Thyroid gland (tissue), 4 donors: ENCODE measurements around the gene KMT2D. TPM values are rescaled to one million over a fixed set of nuclear protein-coding genes. Genes with fewer than 3 reads are reported as not detected.

Experiments
- DNase-seq, 2 donors: peaks; one replicate each; pipeline ENCODE4 v3.0.0-alpha.2; 2019
- H3K27ac ChIP-seq, 3 donors: fragments of 200-600 bp; sonication (generic); 1 replicate in 2 of 3; 2 replicates in 1 of 3; pipeline ENCODE4 v1.5.1; 2016 to 2019; ENCODE audit warnings: mild to moderate bottlenecking in 1 of 3, moderate library complexity in 1 of 3
- H3K27me3 ChIP-seq: fragments of 200-600 bp; sonication (generic); one replicate; pipeline ENCODE4 v1.5.1; 2019
- H3K36me3 ChIP-seq, 2 donors: fragments of 200-600 bp; sonication (generic); one replicate each; pipeline ENCODE4 v1.5.1; 2016 to 2019
- H3K4me1 ChIP-seq, 2 donors: fragments of 200-600 bp; sonication (generic); one replicate each; pipeline ENCODE4 v1.5.1; 2017 to 2019
- H3K4me3 ChIP-seq, 3 donors: fragments of 200-600 bp; sonication (generic); replicated peaks in 1 of 3; 1 replicate in 2 of 3; 2 replicates in 1 of 3; pipeline ENCODE4 v1.5.1; 2016; ENCODE audit warnings: mild to moderate bottlenecking in 1 of 3
- H3K9me3 ChIP-seq: fragments of 200-600 bp; sonication (generic); one replicate; pipeline ENCODE4 v1.5.1; 2017
- CTCF ChIP-seq, 6 experiments: fragments of 200-600 bp in 3 of 6; fragments of 450-650 bp in 3 of 6; sonication (generic) in 3 of 6; IDR thresholded peaks; one replicate each; pipeline ENCODE4 v1.5.1; 2016 to 2019; ENCODE audit warnings: antibody characterized with exemption in 6 of 6, mild to moderate bottlenecking in 2 of 6, inconsistent platforms in 1 of 6, moderate library complexity in 1 of 6
- POLR2A ChIP-seq, 2 donors: fragments of 450-650 bp; IDR thresholded peaks; one replicate each; pipeline ENCODE4 v1.6.1; 2017; ENCODE audit warnings: antibody characterized with exemption in 2 of 2, mild to moderate bottlenecking in 2 of 2, moderate library complexity in 1 of 2
- WGBS, 2 donors: methylation state at CpG; one replicate each; pipeline ENCODE4 v1.1.5; 2017; 5-methylcytosine and 5-hydroxymethylcytosine counted together
- intact Hi-C: fragments of 100-400 bp; cut with DNase I; formaldehyde crosslinking; loops from one replicate; pipeline ENCODE4 v1.15.1; 2023
- total RNA-seq, 4 donors: library from RNA; depleted of rRNA; stranded (reverse); fragments of >200 nt; gene quantifications; one replicate each; pipeline ENCODE4 v1.2.3, GENCODE V29; 2016

Gene KMT2D
- total RNA-seq, 4 donors from 2014 or later: 42.5 to 107 (median 71.6) TPM

- Histone ChIP-seq H3K4me1 (peaks cover 21 to 25% of the 10 kb centered on the region in 2 donors), H3K27ac (no peak overlapping the region), H3K4me3 (no peak overlapping the region), H3K27me3 (no peaks in the 10 kb centered on the region), H3K9me3 (no peaks in the 10 kb centered on the region), H3K36me3 (peaks cover 65 to 70% of the 10 kb centered on the region in 2 donors)
- intact Hi-C loops: no loop called here
- no peak for TF ChIP-seq CTCF (IDR thresholded peaks at IDR 0.05)
- no peak for TF ChIP-seq POLR2A (IDR thresholded peaks at IDR 0.05)
- DNase-seq: no peak
- WGBS, 2 donors: 94 to 95% methylated on average over 14 to 15 of the region's 16 CpGs
Observed at GRCh38 chr12:49052451-49053208, 8.0 kb downstream of the KMT2D start.

GRCh38 chr12:49051777-49052438 lies 8.7 kb downstream of the KMT2D start:
- TF ChIP-seq CTCF (IDR thresholded peaks at IDR 0.05): no peak
- no peak for TF ChIP-seq POLR2A (IDR thresholded peaks at IDR 0.05)
- 90 to 92% methylated on average over 20 of the region's 20 CpGs for WGBS, 2 donors
- Histone ChIP-seq H3K4me3 (no peak overlapping the region), H3K9me3 (no peaks in the 10 kb centered on the region), H3K27me3 (no peaks in the 10 kb centered on the region), H3K4me1 (peaks cover 14 to 17% of the 10 kb centered on the region in 2 donors), H3K27ac (no peak overlapping the region), H3K36me3 (peaks cover 71 to 76% of the 10 kb centered on the region in 2 donors)
- intact Hi-C loops: no loop called here
- no peak for DNase-seq

- H3K36me3 ChIP-seq: peaks cover 76 to 82% of the 10 kb centered on the region in 2 donors
- WGBS, 2 donors: 95 to 96% methylated on average over 16 to 18 of the region's 18 CpGs
- intact Hi-C loops: no loop called here
- H3K27me3 ChIP-seq: no peaks in the 10 kb centered on the region
- peaks cover 9 to 12% of the 10 kb centered on the region in 2 donors for H3K4me1 ChIP-seq
- no peak overlapping the region for H3K4me3 ChIP-seq
- TF ChIP-seq POLR2A (IDR thresholded peaks at IDR 0.05) (no peak), CTCF (IDR thresholded peaks at IDR 0.05) (no peak)
- no peak for DNase-seq
- H3K9me3 ChIP-seq: no peaks in the 10 kb centered on the region
- no peak overlapping the region for H3K27ac ChIP-seq
Observed at GRCh38 chr12:49051373-49051764, 9.2 kb downstream of the KMT2D start.

- H3K27ac ChIP-seq: no peak overlapping the region
- H3K36me3 ChIP-seq: peaks cover 82 to 88% of the 10 kb centered on the region in 2 donors
- intact Hi-C loops: no loop called here
- peaks cover 4 to 6% of the 10 kb centered on the region in 2 donors for H3K4me1 ChIP-seq
- TF ChIP-seq POLR2A (IDR thresholded peaks at IDR 0.05): no peak
- no peak for TF ChIP-seq CTCF (IDR thresholded peaks at IDR 0.05)
- WGBS, 2 donors: 93 to 94% methylated on average over 13 of the region's 13 CpGs
- H3K9me3 ChIP-seq: no peaks in the 10 kb centered on the region
- no peaks in the 10 kb centered on the region for H3K27me3 ChIP-seq
- DNase-seq: no peak
- H3K4me3 ChIP-seq: no peak overlapping the region
Observed at GRCh38 chr12:49050507-49051372, 9.9 kb downstream of the KMT2D start.
